H9 (cell line): ENCODE results near the gene SLC9A9. TPM values are rescaled to one million over a fixed set of nuclear protein-coding genes. Genes with fewer than 3 reads are reported as not detected.

Experiments
- DNase-seq: peaks from one replicate; pipeline ENCODE4 v3.0.0-alpha.2; 2017
- H2AFZ ChIP-seq: one replicate; pipeline ENCODE4 v1.6.1; 2013; ENCODE audit warnings: mild to moderate bottlenecking, low read length, control low read depth, moderate library complexity
- H2AK5ac ChIP-seq: 2 replicates; pipeline ENCODE4 v1.6.1; 2013; ENCODE audit warnings: low read length, control low read depth, mixed read lengths; ENCODE audit not compliant: insufficient read length
- H2BK120ac ChIP-seq: one replicate; pipeline ENCODE4 v1.6.1; 2013; ENCODE audit warnings: low read depth, mild to moderate bottlenecking, low read length, control low read depth, inconsistent platforms; ENCODE audit not compliant: poor library complexity, severe bottlenecking
- H2BK12ac ChIP-seq: 2 replicates; pipeline ENCODE4 v1.6.1; 2013; ENCODE audit warnings: low read length, control low read depth, mixed read lengths, low read depth; ENCODE audit not compliant: insufficient read length
- H2BK15ac ChIP-seq: 2 replicates; pipeline ENCODE4 v1.6.1; 2013; ENCODE audit warnings: low read depth, low read length, control low read depth
- H2BK20ac ChIP-seq: one replicate; pipeline ENCODE4 v1.6.1; 2013; ENCODE audit warnings: low read depth, mild to moderate bottlenecking, low read length, control low read depth, inconsistent platforms; ENCODE audit not compliant: poor library complexity, severe bottlenecking
- H2BK5ac ChIP-seq: 2 replicates; pipeline ENCODE4 v1.6.1; 2013; ENCODE audit warnings: low read length, control low read depth, mixed read lengths; ENCODE audit not compliant: insufficient read length
- H3K14ac ChIP-seq: 2 replicates; pipeline ENCODE4 v1.6.1; 2013; ENCODE audit warnings: low read length, control low read depth; ENCODE audit not compliant: insufficient read depth
- H3K18ac ChIP-seq: 2 replicates; pipeline ENCODE4 v1.6.1; 2013; ENCODE audit warnings: low read depth, mild to moderate bottlenecking, mixed read lengths, low read length, control low read depth; ENCODE audit not compliant: insufficient read length
- H3K23ac ChIP-seq: 2 replicates; pipeline ENCODE4 v1.6.1; 2013; ENCODE audit warnings: low read length, control low read depth, mixed read lengths, low read depth; ENCODE audit not compliant: insufficient read length
- H3K23me2 ChIP-seq: 2 replicates; pipeline ENCODE4 v1.6.1; 2013; ENCODE audit warnings: low read depth, mild to moderate bottlenecking, mixed read lengths, low read length, control low read depth; ENCODE audit not compliant: insufficient read length, poor library complexity, severe bottlenecking
- H3K27ac ChIP-seq: 2 replicates; pipeline ENCODE4 v1.5.1; 2013; ENCODE audit warnings: low read length, control low read depth, mixed read lengths, low read depth; ENCODE audit not compliant: insufficient read length
- H3K27me3 ChIP-seq: 2 replicates; pipeline ENCODE4 v1.6.1; 2013; ENCODE audit warnings: low read length, control low read depth, inconsistent platforms; ENCODE audit not compliant: insufficient read depth
- H3K4ac ChIP-seq: 2 replicates; pipeline ENCODE4 v1.6.1; 2013; ENCODE audit warnings: low read depth, mild to moderate bottlenecking, control low read depth, inconsistent platforms, low read length, moderate library complexity
- H3K4me1 ChIP-seq: 2 replicates; pipeline ENCODE4 v1.6.1; 2013; ENCODE audit warnings: low read length, control low read depth, inconsistent platforms; ENCODE audit not compliant: insufficient read depth
- H3K4me2 ChIP-seq: 2 replicates; pipeline ENCODE4 v1.6.1; 2013; ENCODE audit warnings: low read length, control low read depth, mixed read lengths; ENCODE audit not compliant: insufficient read length, insufficient read depth
- H3K56ac ChIP-seq: 2 replicates; pipeline ENCODE4 v1.6.1; 2013; ENCODE audit warnings: low read depth, mild to moderate bottlenecking, mixed read lengths, low read length, control low read depth; ENCODE audit not compliant: insufficient read length
- H3K79me1 ChIP-seq: 2 replicates; pipeline ENCODE4 v1.6.1; 2013; ENCODE audit warnings: low read depth, mild to moderate bottlenecking, moderate library complexity, low read length, control low read depth, inconsistent platforms; ENCODE audit not compliant: insufficient read depth, poor library complexity, severe bottlenecking
- H3K79me2 ChIP-seq: 2 replicates; pipeline ENCODE4 v1.6.1; 2013; ENCODE audit warnings: low read length, control low read depth, inconsistent platforms; ENCODE audit not compliant: insufficient read depth
- H3K9ac ChIP-seq: 2 replicates; pipeline ENCODE4 v1.6.1; 2013; ENCODE audit warnings: low read length, control low read depth, mixed read lengths; ENCODE audit not compliant: insufficient read length; ENCODE audit errors: extremely low read depth
- H3K9me3 ChIP-seq: one replicate; pipeline ENCODE4 v1.6.1; 2013; ENCODE audit warnings: low read depth, low read length, inconsistent platforms; ENCODE audit not compliant: control insufficient read depth
- H3T11ph ChIP-seq: one replicate; pipeline ENCODE4 v1.6.1; 2013; ENCODE audit warnings: mild to moderate bottlenecking, low read length, control low read depth, inconsistent platforms
- H4K20me1 ChIP-seq: one replicate; pipeline ENCODE4 v1.6.1; 2013; ENCODE audit not compliant: control insufficient read depth, insufficient read length, insufficient read depth
- H4K5ac ChIP-seq: 2 replicates; pipeline ENCODE4 v1.6.1; 2013; ENCODE audit warnings: low read depth, mild to moderate bottlenecking, mixed read lengths, low read length, control low read depth; ENCODE audit not compliant: insufficient read length
- H4K8ac ChIP-seq: replicated peaks from 2 replicates; pipeline ENCODE4 v1.6.1; 2013; ENCODE audit warnings: low read length, control low read depth, mixed read lengths, low read depth; ENCODE audit not compliant: insufficient read length
- H4K91ac ChIP-seq: 2 replicates; pipeline ENCODE4 v1.6.1; 2013; ENCODE audit warnings: low read depth, mild to moderate bottlenecking, moderate library complexity, mixed read lengths, low read length, control low read depth; ENCODE audit not compliant: insufficient read length
- H3K27ac Mint-ChIP-seq, 3 experiments: 2 replicates in 2 of 3; 3 replicates in 1 of 3; pipeline ENCODE4 v1.8.0; 2020 to 2021; ENCODE audit warnings: mixed read lengths in 3 of 3, mild to moderate bottlenecking in 1 of 3, moderate library complexity in 1 of 3
- H3K27me3 Mint-ChIP-seq: 2 replicates; pipeline ENCODE4 v1.8.0; 2021; ENCODE audit warnings: low read depth, mild to moderate bottlenecking, moderate library complexity, mixed read lengths
- H3K36me3 Mint-ChIP-seq, 3 experiments: 2 replicates in 2 of 3; 3 replicates in 1 of 3; pipeline ENCODE4 v1.8.0; 2020 to 2021; ENCODE audit warnings: low read depth in 3 of 3, mixed read lengths in 3 of 3; ENCODE audit not compliant: insufficient read depth in 1 of 3
- H3K4me1 Mint-ChIP-seq, 2 experiments: 2 replicates each; pipeline ENCODE4 v1.8.0; 2020; ENCODE audit warnings: mixed read lengths in 2 of 2
- H3K4me3 Mint-ChIP-seq, 2 experiments: 2 replicates in 1 of 2; 3 replicates in 1 of 2; pipeline ENCODE4 v1.8.0; 2020 to 2021; ENCODE audit warnings: mild to moderate bottlenecking in 2 of 2, mixed read lengths in 2 of 2, moderate library complexity in 1 of 2
- H3K9me3 Mint-ChIP-seq, 2 experiments: 2 replicates in 1 of 2; 3 replicates in 1 of 2; pipeline ENCODE4 v1.8.0; 2020; ENCODE audit warnings: mild to moderate bottlenecking in 2 of 2, mixed read lengths in 2 of 2, moderate library complexity in 1 of 2
- CTCF ChIP-seq: fragments of 200-600 bp; sonication (generic); conservative IDR thresholded peaks from 3 replicates; pipeline ENCODE4 v1.8.0; 2021; ENCODE audit warnings: antibody characterized with exemption, mild to moderate bottlenecking
- WGBS: extraction: QIAGEN DNeasy Blood & Tissue Kit; methylation state at CpG from one replicate; pipeline ENCODE4 v1.1.7; 2013; ENCODE audit warnings: missing lambda C conversion rate, low lambda C conversion rate, mixed read lengths; ENCODE audit not compliant: insufficient read length; ENCODE audit errors: extremely low coverage; 5-methylcytosine and 5-hydroxymethylcytosine counted together
- total RNA-seq: library from RNA; stranded (reverse); gene quantifications from 2 replicates; pipeline ENCODE4 v1.2.1, GENCODE V29; 2021

Gene SLC9A9
- total RNA-seq, 1 experiment from 2014 or later, result 0.35 TPM

- no peak overlapping the region for H3K4ac ChIP-seq
- no peaks in the 10 kb centered on the region for H3K9me3 ChIP-seq
- H3K79me2 ChIP-seq, result no peaks in the 10 kb centered on the region
- DNase-seq, result no peak
- no peak overlapping the region for H3K9ac ChIP-seq
- no peak overlapping the region for H3K27ac ChIP-seq
- H3K27ac Mint-ChIP-seq, result no peak overlapping the region
- no peak overlapping the region for H2BK120ac ChIP-seq
- no peak overlapping the region for H3K18ac ChIP-seq
- no peak overlapping the region for H2AK5ac ChIP-seq
- H3K4me1 Mint-ChIP-seq, result no peaks in the 10 kb centered on the region
- no peak overlapping the region for H2BK20ac ChIP-seq
- no peaks in the 10 kb centered on the region for H3K79me1 ChIP-seq
- no peak overlapping the region for H2BK12ac ChIP-seq
- no peak overlapping the region for H2AFZ ChIP-seq
- no peak overlapping the region for H3K56ac ChIP-seq
- H3K23ac ChIP-seq, result no peak overlapping the region
- H3T11ph ChIP-seq, result no peak overlapping the region
- peaks cover 0 to 2% of the 10 kb centered on the region in 2 experiments; a peak in 2 of 5 replicates for H3K9me3 Mint-ChIP-seq
- no peak overlapping the region for H2BK15ac ChIP-seq
- no peak overlapping the region for H4K91ac ChIP-seq
- no CpG with 5 or more reads among the region's 2 CpGs for WGBS
- H3K23me2 ChIP-seq, result no peaks in the 10 kb centered on the region
- TF ChIP-seq CTCF, result no peak
- H4K8ac ChIP-seq, result no peak overlapping the region
- H3K4me1 ChIP-seq, result no peaks in the 10 kb centered on the region
- H3K36me3 Mint-ChIP-seq, result no peaks in the 10 kb centered on the region
- H3K4me3 Mint-ChIP-seq, result no peak overlapping the region
- H3K4me2 ChIP-seq, result no peak overlapping the region
- no peaks in the 10 kb centered on the region for H4K20me1 ChIP-seq
- no peaks in the 10 kb centered on the region; the same call in 1 of the 2 replicates for H3K27me3 Mint-ChIP-seq
- no peaks in the 10 kb centered on the region for H3K27me3 ChIP-seq
- H3K14ac ChIP-seq, result no peak overlapping the region
- no peak overlapping the region for H4K5ac ChIP-seq
- H2BK5ac ChIP-seq, result no peak overlapping the region
These were observed 296.5 kb downstream of the SLC9A9 start for GRCh38 chr3:143551761-143552160.
